Tibial nerve (tissue), 4 donors: ENCODE measurements around the gene TBC1D7. TPM values are rescaled to one million over a fixed set of nuclear protein-coding genes. Genes with fewer than 3 reads are reported as not detected.

Experiments
- DNase-seq, 2 donors: peaks; one replicate each; pipeline ENCODE4 v3.0.0-alpha.2; 2019; ENCODE audit warnings: low spot score in 2 of 2
- H3K27ac ChIP-seq, 4 donors: fragments of 200-600 bp; sonication (generic) in 3 of 4; one replicate each; pipeline ENCODE4 v1.5.1; 2017 to 2019; ENCODE audit warnings: mild to moderate bottlenecking in 1 of 4
- H3K27me3 ChIP-seq, 2 donors: fragments of 200-600 bp; sonication (generic) in 1 of 2; one replicate each; pipeline versions ENCODE4 v1.5.1 to v1.6.0; 2017 to 2019
- H3K36me3 ChIP-seq, 3 donors: fragments of 200-600 bp; sonication (generic); one replicate each; pipeline ENCODE4 v1.5.1; 2018 to 2019
- H3K4me1 ChIP-seq, 4 donors: fragments of 200-600 bp; sonication (generic) in 3 of 4; one replicate each; pipeline ENCODE4 v1.5.1; 2017 to 2019
- H3K4me3 ChIP-seq, 4 donors: fragments of 200-600 bp; sonication (generic) in 3 of 4; one replicate each; pipeline ENCODE4 v1.5.1; 2017 to 2019; ENCODE audit warnings: mild to moderate bottlenecking in 1 of 4, moderate library complexity in 1 of 4
- H3K9me3 ChIP-seq, 4 donors: fragments of 200-600 bp; sonication (generic) in 3 of 4; one replicate each; pipeline ENCODE4 v1.5.1; 2017 to 2019
- CTCF ChIP-seq, 5 experiments: fragments of 200-600 bp in 3 of 5; fragments of 450-650 bp in 2 of 5; sonication (generic) in 3 of 5; IDR thresholded peaks; one replicate each; pipeline ENCODE4 v1.5.1; 2016 to 2019; ENCODE audit warnings: antibody characterized with exemption in 5 of 5, mild to moderate bottlenecking in 3 of 5, moderate library complexity in 2 of 5
- EP300 ChIP-seq, 2 donors: sonication (generic); formaldehyde crosslinking; IDR thresholded peaks; one replicate each; pipeline ENCODE4 v1.6.1; 2017; ENCODE audit warnings: antibody characterized with exemption in 2 of 2, mild to moderate bottlenecking in 1 of 2
- POLR2A ChIP-seq, 2 donors: fragments of 450-650 bp; IDR thresholded peaks; one replicate each; pipeline ENCODE4 v1.6.1; 2017; ENCODE audit warnings: antibody characterized with exemption in 2 of 2, mild to moderate bottlenecking in 2 of 2, moderate library complexity in 2 of 2
- WGBS, 2 donors: methylation state at CpG; one replicate each; pipeline ENCODE4 v1.1.5; 2018; 5-methylcytosine and 5-hydroxymethylcytosine counted together
- total RNA-seq, 4 donors: library from RNA; depleted of rRNA; stranded (reverse); fragments of >200 nt; gene quantifications; one replicate each; pipeline ENCODE4 v1.1.0, GENCODE V29; 2016

Gene TBC1D7
- 10 to 100 TPM in 1 of 4 donors, 1 to 10 TPM in 3; 5.5 to 28.2 (median 7.1) TPM for total RNA-seq

DNA sequence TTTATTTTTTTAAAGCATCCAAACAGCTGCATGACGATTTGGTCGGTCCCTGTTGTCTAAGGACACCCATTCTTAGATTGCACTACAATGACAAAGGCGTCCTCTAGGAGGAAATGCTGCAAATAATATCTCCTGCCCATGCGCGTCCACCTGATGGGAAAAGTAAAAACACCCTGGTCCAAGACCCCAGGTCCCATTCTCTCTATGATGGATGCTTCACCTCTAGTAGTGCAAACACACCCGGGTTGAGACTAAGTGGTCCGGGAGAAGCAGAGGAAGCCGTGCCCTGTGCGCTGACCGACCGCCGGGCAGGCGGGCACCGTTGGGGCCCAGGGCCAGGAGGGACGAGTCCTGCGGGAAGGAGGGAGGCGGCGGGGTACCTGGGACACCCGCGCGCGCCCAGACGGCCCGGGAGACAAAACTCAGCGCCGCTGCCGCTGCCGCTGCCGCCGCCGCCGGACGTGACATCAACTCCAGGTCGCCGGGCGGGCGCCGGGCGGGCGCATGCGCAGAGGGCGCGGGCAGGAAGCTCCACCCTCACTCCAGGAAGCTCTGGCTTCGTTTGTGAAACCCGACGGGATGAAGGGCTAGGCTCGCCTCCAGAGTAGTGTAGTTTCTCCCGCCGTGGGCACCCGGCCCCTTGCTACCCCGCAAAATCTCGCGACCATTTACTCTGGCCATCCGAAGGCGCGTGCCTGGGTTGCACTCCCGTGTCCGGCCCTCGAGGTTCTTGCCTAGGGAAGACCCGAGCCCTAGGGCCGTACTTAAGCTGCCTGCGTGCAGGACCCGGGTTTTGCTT, at the start of gene TBC1D7:
TSS of gene TBC1D7 (minus strand) at position 462 of the 799 bp plus-strand sequence. CDS start 1,639 bp downstream, outside the sequence.
- Histone ChIP-seq H3K36me3 (peaks cover 0 to 28% (median 0%) of the 10 kb centered on the region in 3 donors), H3K9me3 (no peaks in the 10 kb centered on the region), H3K4me3 (peak within 1 kb of the TSS; percentile 65 to 87 (median 80)), H3K27ac (peak within 1 kb of the TSS; percentile 77 to 92 (median 91)), H3K4me1 (peaks cover 0 to 21% (median 7%) of the 10 kb centered on the region in 4 donors), H3K27me3 (no peaks in the 10 kb centered on the region)
- TF ChIP-seq EP300 (IDR thresholded peaks at IDR 0.05) (peak; percentile 35 to 89), CTCF (IDR thresholded peaks at IDR 0.05) (peak in 3 of 5 experiments; percentile 9 to 54 (median 34)), POLR2A (IDR thresholded peaks at IDR 0.05) (peak; percentile 87 to 88)
- WGBS, 2 donors, result 0 to 1% methylated on average over 26 to 31 of the region's 63 CpGs
- DNase-seq, result peak; percentile 83 to 85

- 85 to 87% methylated on average over 2 of the region's 2 CpGs for WGBS, 2 donors
- no peak for DNase-seq
- H3K36me3 ChIP-seq, result no peaks in the 10 kb centered on the region
- H3K4me3 ChIP-seq, result no peak overlapping the region
- no peak for TF ChIP-seq POLR2A (IDR thresholded peaks at IDR 0.05)
- H3K4me1 ChIP-seq, result peaks cover 0 to 3% (median under 1%) of the 10 kb centered on the region in 4 donors
- no peak overlapping the region for H3K27ac ChIP-seq
- no peaks in the 10 kb centered on the region for H3K27me3 ChIP-seq
- H3K9me3 ChIP-seq, result no peaks in the 10 kb centered on the region
These were observed 48.9 kb upstream of the TBC1D7 start for GRCh38 chr6:13377054-13377758.

GRCh38 chr6:13375360-13375878, 47.1 kb upstream of the TBC1D7 start:
- TF ChIP-seq EP300 (IDR thresholded peaks at IDR 0.05) (no peak), CTCF (IDR thresholded peaks at IDR 0.05) (no peak), POLR2A (IDR thresholded peaks at IDR 0.05) (no peak)
- H3K36me3 ChIP-seq, result no peaks in the 10 kb centered on the region
- no peaks in the 10 kb centered on the region for H3K9me3 ChIP-seq
- peaks cover 0 to 17% (median 4%) of the 10 kb centered on the region in 4 donors for H3K4me1 ChIP-seq
- H3K27me3 ChIP-seq, result no peaks in the 10 kb centered on the region
- H3K27ac ChIP-seq, result no peak overlapping the region
- DNase-seq, result no peak
- 88 to 95% methylated on average over 9 of the region's 9 CpGs for WGBS, 2 donors
- H3K4me3 ChIP-seq, result no peak overlapping the region

DNA sequence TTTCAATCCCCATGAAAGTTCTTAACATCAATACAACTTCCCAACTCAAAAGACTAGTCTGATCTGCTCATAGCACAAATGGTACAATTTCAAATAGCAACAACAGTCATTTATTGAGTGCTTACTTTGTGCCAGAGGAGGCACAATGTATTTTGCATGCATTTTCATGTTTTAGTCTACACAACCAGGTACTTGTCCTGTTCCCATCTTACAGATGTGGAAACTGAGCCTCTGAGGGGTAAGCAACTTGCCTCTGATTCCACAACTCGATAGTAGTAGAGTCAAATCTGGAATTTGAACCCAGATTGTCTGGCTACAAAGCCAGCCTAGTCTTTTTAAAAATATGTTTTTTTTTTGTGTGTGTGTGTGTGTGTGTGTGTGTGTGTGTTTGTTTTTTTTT, 45.6 kb upstream of the TBC1D7 start:
- H3K36me3 ChIP-seq, result no peaks in the 10 kb centered on the region
- H3K27me3 ChIP-seq, result no peaks in the 10 kb centered on the region
- WGBS, 2 donors, result 90 to 95% methylated on average over 1 of the region's 1 CpG
- TF ChIP-seq EP300 (IDR thresholded peaks at IDR 0.05) (no peak), POLR2A (IDR thresholded peaks at IDR 0.05) (no peak)
- H3K9me3 ChIP-seq, result no peaks in the 10 kb centered on the region
- DNase-seq, result no peak
- H3K4me1 ChIP-seq, result peaks cover 0 to 24% (median 3%) of the 10 kb centered on the region in 4 donors
- no peak overlapping the region for H3K27ac ChIP-seq
- H3K4me3 ChIP-seq, result no peak overlapping the region

DNA sequence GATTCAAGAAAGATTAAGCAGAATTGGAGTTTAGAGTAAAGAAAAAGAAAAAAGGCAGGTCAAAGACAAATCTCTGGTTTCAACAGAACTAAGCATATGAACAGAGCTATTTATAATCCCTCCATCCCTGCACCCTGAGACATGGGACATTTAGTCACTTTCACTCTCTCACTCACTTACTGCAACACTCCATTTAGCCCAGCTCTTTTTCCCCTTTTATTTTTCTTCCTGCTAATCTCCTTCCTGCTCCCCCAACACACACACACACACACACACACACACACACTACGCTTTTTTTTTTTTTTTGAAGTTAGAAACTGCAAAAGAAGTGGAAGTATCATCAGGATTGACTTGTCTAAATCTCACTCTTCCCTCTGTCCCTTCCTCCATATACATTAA, 45.1 kb upstream of the TBC1D7 start:
- TF ChIP-seq EP300 (IDR thresholded peaks at IDR 0.05) (no peak), CTCF (IDR thresholded peaks at IDR 0.05) (no peak), POLR2A (IDR thresholded peaks at IDR 0.05) (no peak)
- DNase-seq, result no peak
- H3K36me3 ChIP-seq, result no peaks in the 10 kb centered on the region
- H3K27ac ChIP-seq, result peak overlapping the region in 1 of 4 donors; percentile 47
- H3K4me3 ChIP-seq, result no peak overlapping the region
- no peaks in the 10 kb centered on the region for H3K9me3 ChIP-seq
- no peaks in the 10 kb centered on the region for H3K27me3 ChIP-seq
- peaks cover 0 to 28% (median 3%) of the 10 kb centered on the region in 4 donors for H3K4me1 ChIP-seq
- 44 to 46% methylated on average over 1 of the region's 1 CpG for WGBS, 2 donors
